Measurements from ENCODE around the gene SOX15. TPM values are rescaled to one million over a fixed set of nuclear protein-coding genes. Genes with fewer than 3 reads are reported as not detected.

The SOX15 gene
- total and polyA plus RNA-seq, 2 of the 13 experiments (the other 11 are each of a cell fraction or from before 2014, with no cell fraction given), result 0.07 to 0.18 TPM

DNA sequence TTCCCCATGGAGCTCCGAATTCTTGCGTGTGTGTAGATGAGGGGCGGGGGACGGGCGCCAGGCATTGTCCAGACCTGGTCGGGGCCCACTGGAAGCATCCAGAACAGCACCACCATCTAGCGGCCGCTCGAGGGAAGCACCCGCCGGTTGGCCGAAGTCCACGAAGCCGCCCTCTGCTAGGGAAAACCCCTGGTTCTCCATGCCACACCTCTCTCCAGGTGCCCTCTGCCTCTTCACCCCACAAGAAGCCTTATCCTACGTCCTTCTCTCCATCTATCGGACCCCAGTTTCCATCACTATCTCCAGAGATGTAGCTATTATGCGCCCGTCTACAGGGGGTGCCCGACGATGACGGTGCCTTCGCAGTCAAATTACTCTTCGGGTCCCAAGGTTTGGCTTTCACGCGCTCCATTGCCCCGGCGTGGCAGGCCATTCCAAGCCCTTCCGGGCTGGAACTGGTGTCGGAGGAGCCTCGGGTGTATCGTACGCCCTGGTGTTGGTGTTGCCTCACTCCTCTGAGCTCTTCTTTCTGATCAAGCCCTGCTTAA, 28.8 kb downstream of the SOX15 start:
- POLR2A ChIA-PET, result interaction anchor here (0.5 to 4.8 kb wide), 20 partner anchors 9 to 232 kb away, joined by 3 to 33 read pairs (median 7); partner anchors contain the start of genes CD68, MPDU1, NEURL4 and POLR2A
- H3K4me1 ChIP-seq (ENCODE audit: insufficient read depth, low read length), result peaks cover 67% of the 10 kb centered on the region
- H3K27me3 ChIP-seq (ENCODE audit: control insufficient read depth in 1 of 2, insufficient read depth in 2 of 2, low read length in 2 of 2), result no peaks in the 10 kb centered on the region; a peak in 1 of 5 replicates
- TSS peak; percentile 77 for BruUV-seq (replicated peaks)
- ATAC-seq, result peak; percentile 77
- H3K9me3 ChIP-seq (ENCODE audit: low read length), result no peaks in the 10 kb centered on the region
- peak overlapping the region; percentile 91 for H3K4me2 ChIP-seq (ENCODE audit: low read depth, low read length)
- peaks cover 27% of the 10 kb centered on the region for H3K79me2 ChIP-seq (ENCODE audit: insufficient read depth, low read length)
- H3K36me3 ChIP-seq (replicated peaks in 1 of 2; ENCODE audit: control insufficient read depth in 1 of 2, insufficient read depth in 2 of 2, low read length in 2 of 2), result peaks cover 10 to 22% of the 10 kb centered on the region in 2 experiments
- in situ Hi-C loops (cut with HindIII; ENCODE audit: extremely low pct_ligation_motif_present, low pct_unique_long_range_greater_than_20kb) (no loop called here), intact Hi-C loops (cut with micrococcal nuclease; ENCODE audit: unreplicated experiment) (loop anchor here (1.0 to 10.0 kb wide), 3 partner anchors 38 to 206 kb away; partner anchors contain the start of genes KCTD11 and TMEM95)
- WGBS (ENCODE audit: low lambda C conversion rate), result under 1% methylated on average over 32 of the region's 32 CpGs
- H3K9ac ChIP-seq (ENCODE audit: insufficient read depth, low read depth, low read length), result peak overlapping the region; percentile 91
- peak; percentile 77 for DNase-seq (ENCODE audit: low spot score)
- peak overlapping the region; percentile 75 for H3K27ac ChIP-seq (ENCODE audit: extremely low read length, insufficient read depth, low read length)
- peak overlapping the region; percentile 69 for H2AFZ ChIP-seq (ENCODE audit: low read length)
- FAIRE-seq, result peak; percentile 54
- H4K20me1 ChIP-seq (ENCODE audit: insufficient read depth, low read length), result no peaks in the 10 kb centered on the region
- CTCF ChIA-PET (ENCODE audit: low intra/inter-chr PET ratio, low total read pairs), result interaction anchor here (0.6 to 3.3 kb wide), 3 partner anchors 37 to 120 kb away, joined by 3 to 43 read pairs (median 27); no protein-coding TSS in a partner anchor
- H3K4me3 ChIP-seq (replicated peaks in 1 of 3; ENCODE audit: insufficient read depth in 1 of 3, low read depth in 2 of 3, low read length in 3 of 3), result peak overlapping the region; percentile 90 to 94 (median 92)
- TF ChIP-seq, protein P1, sequence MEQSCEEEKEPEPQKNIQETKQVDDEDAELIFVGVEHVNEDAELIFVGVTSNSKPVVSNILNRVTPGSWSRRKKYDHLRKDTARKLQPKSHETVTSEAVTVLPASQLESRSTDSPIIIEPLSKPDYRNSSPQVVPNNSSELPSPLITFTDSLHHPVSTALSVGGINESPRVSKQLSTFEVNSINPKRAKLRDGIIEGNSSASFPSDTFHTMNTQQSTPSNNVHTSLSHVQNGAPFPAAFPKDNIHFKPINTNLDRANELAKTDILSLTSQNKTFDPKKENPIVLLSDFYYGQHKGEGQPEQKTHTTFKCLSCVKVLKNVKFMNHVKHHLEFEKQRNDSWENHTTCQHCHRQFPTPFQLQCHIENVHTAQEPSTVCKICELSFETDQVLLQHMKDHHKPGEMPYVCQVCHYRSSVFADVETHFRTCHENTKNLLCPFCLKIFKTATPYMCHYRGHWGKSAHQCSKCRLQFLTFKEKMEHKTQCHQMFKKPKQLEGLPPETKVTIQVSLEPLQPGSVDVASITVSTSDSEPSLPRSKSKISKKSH (CRISPR knock-in tag; IDR thresholded peaks at IDR 0.05; ENCODE audit: borderline replicate concordance), result peak; percentile 19; the same call in 1 of the 2 replicates
- peak; percentile 30 for TF ChIP-seq RBM22 (optimal IDR thresholded peaks at IDR 0.05; ENCODE audit: low read length)
- TF ChIP-seq, protein P2, sequence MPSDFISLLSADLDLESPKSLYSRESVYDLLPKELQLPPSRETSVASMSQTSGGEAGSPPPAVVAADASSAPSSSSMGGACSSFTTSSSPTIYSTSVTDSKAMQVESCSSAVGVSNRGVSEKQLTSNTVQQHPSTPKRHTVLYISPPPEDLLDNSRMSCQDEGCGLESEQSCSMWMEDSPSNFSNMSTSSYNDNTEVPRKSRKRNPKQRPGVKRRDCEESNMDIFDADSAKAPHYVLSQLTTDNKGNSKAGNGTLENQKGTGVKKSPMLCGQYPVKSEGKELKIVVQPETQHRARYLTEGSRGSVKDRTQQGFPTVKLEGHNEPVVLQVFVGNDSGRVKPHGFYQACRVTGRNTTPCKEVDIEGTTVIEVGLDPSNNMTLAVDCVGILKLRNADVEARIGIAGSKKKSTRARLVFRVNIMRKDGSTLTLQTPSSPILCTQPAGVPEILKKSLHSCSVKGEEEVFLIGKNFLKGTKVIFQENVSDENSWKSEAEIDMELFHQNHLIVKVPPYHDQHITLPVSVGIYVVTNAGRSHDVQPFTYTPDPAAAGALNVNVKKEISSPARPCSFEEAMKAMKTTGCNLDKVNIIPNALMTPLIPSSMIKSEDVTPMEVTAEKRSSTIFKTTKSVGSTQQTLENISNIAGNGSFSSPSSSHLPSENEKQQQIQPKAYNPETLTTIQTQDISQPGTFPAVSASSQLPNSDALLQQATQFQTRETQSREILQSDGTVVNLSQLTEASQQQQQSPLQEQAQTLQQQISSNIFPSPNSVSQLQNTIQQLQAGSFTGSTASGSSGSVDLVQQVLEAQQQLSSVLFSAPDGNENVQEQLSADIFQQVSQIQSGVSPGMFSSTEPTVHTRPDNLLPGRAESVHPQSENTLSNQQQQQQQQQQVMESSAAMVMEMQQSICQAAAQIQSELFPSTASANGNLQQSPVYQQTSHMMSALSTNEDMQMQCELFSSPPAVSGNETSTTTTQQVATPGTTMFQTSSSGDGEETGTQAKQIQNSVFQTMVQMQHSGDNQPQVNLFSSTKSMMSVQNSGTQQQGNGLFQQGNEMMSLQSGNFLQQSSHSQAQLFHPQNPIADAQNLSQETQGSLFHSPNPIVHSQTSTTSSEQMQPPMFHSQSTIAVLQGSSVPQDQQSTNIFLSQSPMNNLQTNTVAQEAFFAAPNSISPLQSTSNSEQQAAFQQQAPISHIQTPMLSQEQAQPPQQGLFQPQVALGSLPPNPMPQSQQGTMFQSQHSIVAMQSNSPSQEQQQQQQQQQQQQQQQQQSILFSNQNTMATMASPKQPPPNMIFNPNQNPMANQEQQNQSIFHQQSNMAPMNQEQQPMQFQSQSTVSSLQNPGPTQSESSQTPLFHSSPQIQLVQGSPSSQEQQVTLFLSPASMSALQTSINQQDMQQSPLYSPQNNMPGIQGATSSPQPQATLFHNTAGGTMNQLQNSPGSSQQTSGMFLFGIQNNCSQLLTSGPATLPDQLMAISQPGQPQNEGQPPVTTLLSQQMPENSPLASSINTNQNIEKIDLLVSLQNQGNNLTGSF (CRISPR knock-in tag; IDR thresholded peaks at IDR 0.05), result no peak
- TF ChIP-seq SMAD1 (CRISPR knock-in tag; IDR thresholded peaks at IDR 0.05; ENCODE audit: borderline replicate concordance, low read depth), result peak; percentile 65; the same call in 1 of the 2 replicates
- no peak for TF ChIP-seq SCMH1 (CRISPR knock-in tag; IDR thresholded peaks at IDR 0.05; ENCODE audit: borderline replicate concordance)
- TF ChIP-seq, protein P3, sequence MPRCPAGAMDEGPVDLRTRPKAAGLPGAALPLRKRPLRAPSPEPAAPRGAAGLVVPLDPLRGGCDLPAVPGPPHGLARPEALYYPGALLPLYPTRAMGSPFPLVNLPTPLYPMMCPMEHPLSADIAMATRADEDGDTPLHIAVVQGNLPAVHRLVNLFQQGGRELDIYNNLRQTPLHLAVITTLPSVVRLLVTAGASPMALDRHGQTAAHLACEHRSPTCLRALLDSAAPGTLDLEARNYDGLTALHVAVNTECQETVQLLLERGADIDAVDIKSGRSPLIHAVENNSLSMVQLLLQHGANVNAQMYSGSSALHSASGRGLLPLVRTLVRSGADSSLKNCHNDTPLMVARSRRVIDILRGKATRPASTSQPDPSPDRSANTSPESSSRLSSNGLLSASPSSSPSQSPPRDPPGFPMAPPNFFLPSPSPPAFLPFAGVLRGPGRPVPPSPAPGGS (CRISPR knock-in tag; IDR thresholded peaks at IDR 0.05), result peak; percentile 74; the same call in 1 of the 2 replicates
- 0 out of 2 replicates have a peak, but pooled peaks have one; percentile 19 for TF ChIP-seq SNAPC2 (CRISPR knock-in tag; IDR thresholded peaks at IDR 0.05)
- TF ChIP-seq ZNF18 (CRISPR knock-in tag; IDR thresholded peaks at IDR 0.05; ENCODE audit: insufficient replicate concordance), result peak; percentile 5
- no peak for TF ChIP-seq MED8 (CRISPR knock-in tag; IDR thresholded peaks at IDR 0.05; ENCODE audit: insufficient replicate concordance)
- TF ChIP-seq RAD21 (CRISPR knock-in tag; IDR thresholded peaks at IDR 0.05), result peak; percentile 90

Measured in HepG2 (cell line).